Left cardiac atrium (tissue), 4 donors: ENCODE data around the gene WASL. TPM values are rescaled to one million over a fixed set of nuclear protein-coding genes. Genes with fewer than 3 reads are reported as not detected.
A peak's percentile ranks its signal among the peaks of the same experiment; 100 is the strongest.
"Not testable (repeated sequence)": the region's sequence is repeated elsewhere in the genome, so short reads cannot be mapped to it uniquely, and the experiment has no call there.

ENCODE experiments used
- ATAC-seq, 2 donors: fragments of 200-7000 bp; cut with Tn5 transposase; one replicate each; pipeline ENCODE4 v1.9.1; 2020; ENCODE audit warnings: mild to moderate bottlenecking in 2 of 2, moderate library complexity in 2 of 2
- DNase-seq: peaks from one replicate; pipeline ENCODE4 v3.0.0-alpha.2; 2020
- intact Hi-C, 2 donors: fragments of 100-400 bp; cut with DNase I; formaldehyde crosslinking; loops; one replicate each; pipeline versions ENCODE4 v1.14.1 to v1.15.1; 2022 to 2023
- total RNA-seq, 2 donors: library from RNA; stranded (reverse); fragmentation: NEBNext Ultra II Directional; extraction: Animal tissue kit (Norgen Biotek cat#: 25700); gene quantifications; one replicate each; pipeline ENCODE4 v1.2.1, GENCODE V29; 2021
- donor health status: DM: no; HTN: yes; CAD: no.
- donor health status: DM: no; HTN: yes; CAD: no; lungs with severe emphysema.
- donor health status: DM: yes; HTN: yes; CAD: no.
- donor health status: Dilated cardiomyopathy.

The WASL gene
- total RNA-seq, 2 donors from 2014 or later, result 25.1 to 26.8 TPM

- DNase-seq (no peak), ATAC-seq (no peak)
- intact Hi-C loops, result no loop called here
Measured at GRCh38 chr7:123741940-123742339, 6.9 kb downstream of the WASL start.

GRCh38 chr7:123738808-123739207, 10.0 kb downstream of the WASL start:
- no peak for ATAC-seq
- no peak for DNase-seq
- intact Hi-C loops, result no loop called here

GRCh38 chr7:123738356-123738755, 10.4 kb downstream of the WASL start:
- DNase-seq (no peak), ATAC-seq (no peak)
- intact Hi-C loops, result no loop called here

GRCh38 chr7:123737168-123737674, 11.6 kb downstream of the WASL start:
- intact Hi-C loops, ATAC-seq, DNase-seq: not testable (repeated sequence)

- ATAC-seq, result no peak
- no peak for DNase-seq
- intact Hi-C loops, result no loop called here
Measured at GRCh38 chr7:123735539-123735938, 13.3 kb downstream of the WASL start.

GRCh38 chr7:123734498-123734897, 14.3 kb downstream of the WASL start:
- intact Hi-C loops, result no loop called here
- ATAC-seq, result no peak

GRCh38 chr7:123732413-123733091, 16.3 kb downstream of the WASL start:
- ATAC-seq (no peak), DNase-seq (no peak)
- intact Hi-C loops, result no loop called here

More at GRCh38 chr7:123734498-123734897, 14.3 kb downstream of the WASL start:
- DNase-seq, result no peak

- DNase-seq, result no peak
- intact Hi-C loops, result no loop called here
- no peak for ATAC-seq
Measured at GRCh38 chr7:123729218-123729578, 19.6 kb downstream of the WASL start.

- ATAC-seq (peak in 1 of 2 donors; percentile 38), DNase-seq (no peak)
- intact Hi-C loops, result no loop called here
Measured at GRCh38 chr7:123727071-123727837, 21.5 kb downstream of the WASL start.

- DNase-seq (no peak), ATAC-seq (no peak)
- intact Hi-C loops, result no loop called here
Measured at GRCh38 chr7:123725586-123726171, 23.1 kb downstream of the WASL start.

- ATAC-seq, result no peak
- intact Hi-C loops, result no loop called here
Measured at GRCh38 chr7:123724817-123725253, 24.0 kb downstream of the WASL start.

GRCh38 chr7:123723913-123724312, 24.9 kb downstream of the WASL start:
- no peak for ATAC-seq
- no peak for DNase-seq
- intact Hi-C loops, result no loop called here

More at GRCh38 chr7:123724817-123725253, 24.0 kb downstream of the WASL start:
- DNase-seq, result no peak

- DNase-seq, intact Hi-C loops: not testable (repeated sequence)
- peak in 1 of 2 donors; percentile 48 for ATAC-seq
Measured at GRCh38 chr7:123720527-123720926, 28.3 kb downstream of the WASL start.

- no peak for DNase-seq
- intact Hi-C loops, result no loop called here
Measured at GRCh38 chr7:123719197-123719721, 29.5 kb downstream of the WASL start.

GRCh38 chr7:123718773-123719172, 30.0 kb downstream of the WASL start:
- no peak for DNase-seq
- ATAC-seq, result no peak
- intact Hi-C loops, result no loop called here

More at GRCh38 chr7:123719197-123719721, 29.5 kb downstream of the WASL start:
- ATAC-seq, result peak in 1 of 2 donors; percentile 79

GRCh38 chr7:123717689-123718088, 31.1 kb downstream of the WASL start:
- ATAC-seq (no peak), DNase-seq (no peak)
- intact Hi-C loops, result no loop called here

GRCh38 chr7:123716877-123717276, 31.9 kb downstream of the WASL start:
- DNase-seq (no peak), ATAC-seq (no peak)
- intact Hi-C loops, result no loop called here

- ATAC-seq (no peak), DNase-seq (no peak)
- intact Hi-C loops, result no loop called here
Measured at GRCh38 chr7:123715799-123716198, 33.0 kb downstream of the WASL start.

- ATAC-seq (no peak), DNase-seq (no peak)
- intact Hi-C loops, result no loop called here
Measured at GRCh38 chr7:123715198-123715597, 33.6 kb downstream of the WASL start.
